Pulmonary artery endothelial cell (primary cell): ENCODE results near the gene GFAP. TPM values are rescaled to one million over a fixed set of nuclear protein-coding genes. Genes with fewer than 3 reads are reported as not detected.

Experiments
- DNase-seq: peaks from one replicate; pipeline ENCODE4 v3.0.0-alpha.2; 2011; ENCODE audit warnings: low read depth, low spot score
- total RNA-seq: library from RNA; depleted of rRNA; stranded (reverse); fragments of >200 nt; gene quantifications from 2 replicates; pipeline ENCODE4 v1.2.3, GENCODE V29; 2014

The GFAP gene
- total RNA-seq, 1 donor from 2014 or later = 0.53 TPM

- no peak for DNase-seq
Measured at GRCh38 chr17:44932096-44932786, 16.9 kb upstream of the GFAP start.

- DNase-seq = no peak
Measured at GRCh38 chr17:44931376-44931775, 16.1 kb upstream of the GFAP start.

GRCh38 chr17:44930667-44931066 is 15.4 kb upstream of the GFAP start:
- no peak for DNase-seq

GRCh38 chr17:44928950-44929720 is 13.8 kb upstream of the GFAP start:
- DNase-seq = no peak

GRCh38 chr17:44928136-44928535 is 12.8 kb upstream of the GFAP start:
- no peak for DNase-seq

- DNase-seq = no peak
Measured at GRCh38 chr17:44927696-44928095, 12.4 kb upstream of the GFAP start.

- no peak for DNase-seq
Measured at GRCh38 chr17:44926821-44927525, 11.7 kb upstream of the GFAP start.

- no peak for DNase-seq
Measured at GRCh38 chr17:44925731-44926697, 10.7 kb upstream of the GFAP start.

- DNase-seq = no peak
Measured at GRCh38 chr17:44924107-44924544, 8.8 kb upstream of the GFAP start.

- DNase-seq = no peak
Measured at GRCh38 chr17:44922746-44923470, 7.6 kb upstream of the GFAP start.

GRCh38 chr17:44922136-44922535 is 6.8 kb upstream of the GFAP start:
- no peak for DNase-seq

GRCh38 chr17:44921122-44921882 is 6.0 kb upstream of the GFAP start:
- DNase-seq = no peak

- no peak for DNase-seq
Measured at GRCh38 chr17:44920565-44920940, 5.3 kb upstream of the GFAP start.

GRCh38 chr17:44919885-44920564 is 4.7 kb upstream of the GFAP start:
- no peak for DNase-seq

- DNase-seq = no peak
Measured at GRCh38 chr17:44919411-44919810, 4.1 kb upstream of the GFAP start.

- DNase-seq = no peak
Measured at GRCh38 chr17:44918006-44918405, 2.7 kb upstream of the GFAP start.

- no peak for DNase-seq
Measured at GRCh38 chr17:44917456-44917855, 2.2 kb upstream of the GFAP start.

GRCh38 chr17:44916781-44917241 is 1.5 kb upstream of the GFAP start:
- DNase-seq = no peak
